ENCODE results near the gene ARFRP1. TPM values are rescaled to one million over a fixed set of nuclear protein-coding genes. Genes with fewer than 3 reads are reported as not detected.

The ARFRP1 gene
- total and polyA plus RNA-seq, 2 donors (not counting 1 experiment from before 2014, with no cell fraction given): 41.0 to 75.5 TPM

DNA sequence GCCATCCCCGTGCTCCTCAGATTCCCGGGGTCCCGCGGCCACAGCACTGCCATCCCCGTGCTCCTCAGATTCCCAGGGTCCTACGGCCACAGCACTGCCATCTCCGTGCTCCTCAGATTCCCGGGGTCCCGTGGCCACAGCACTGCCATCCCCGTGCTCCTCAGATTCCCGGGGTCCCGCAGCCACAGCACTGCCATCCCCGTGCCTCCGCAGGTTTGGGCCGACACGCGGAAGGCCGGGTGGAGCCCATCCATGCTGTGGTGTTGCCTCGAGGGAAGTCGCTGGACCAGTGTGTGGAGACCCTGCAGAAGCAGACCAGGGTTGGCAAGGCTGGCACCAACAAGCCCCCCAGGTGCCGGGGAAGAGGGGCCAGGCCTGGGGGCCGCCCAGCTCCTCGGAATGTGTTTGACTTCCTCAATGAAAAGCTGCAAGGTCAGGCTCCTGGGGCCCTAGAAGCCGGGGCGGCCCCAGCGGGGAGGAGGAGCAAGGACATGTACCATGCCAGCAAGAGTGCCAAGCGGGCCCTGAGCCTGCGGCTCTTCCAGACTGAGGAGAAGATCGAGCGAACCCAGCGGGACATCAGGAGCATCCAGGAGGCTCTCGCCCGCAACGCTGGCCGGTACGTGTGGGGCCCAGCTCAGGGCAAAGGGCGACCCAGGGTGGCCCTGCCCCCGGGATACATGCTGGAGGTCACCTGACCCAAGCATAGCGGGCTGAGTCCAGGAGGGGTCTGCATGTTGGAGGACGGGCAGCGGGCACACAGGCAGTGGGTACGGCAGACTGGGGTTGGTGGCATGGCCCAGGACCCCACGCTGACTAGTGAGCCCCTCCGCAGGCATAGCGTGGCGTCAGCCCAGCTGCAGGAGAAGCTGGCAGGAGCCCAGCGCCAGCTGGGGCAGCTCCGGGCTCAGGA, 27.4 kb upstream of the ARFRP1 start:
- Histone ChIP-seq H3K4me3 (ENCODE audit: control extremely low read depth in 1 of 5, extremely low read depth in 1 of 5, insufficient read depth in 1 of 5, low read depth in 2 of 5, low read length in 4 of 5) (no peak overlapping the region), H3K79me2 (ENCODE audit: control insufficient read depth, insufficient read depth, low read length) (peaks cover 44% of the 10 kb centered on the region), H4K20me1 (ENCODE audit: control insufficient read depth, insufficient read depth, low read length, poor library complexity, severe bottlenecking) (peaks cover 58% of the 10 kb centered on the region), H3K9me3 (ENCODE audit: control extremely low read depth in 1 of 3, control insufficient read depth in 2 of 3, insufficient read depth in 1 of 3, low read length in 2 of 3) (no peaks in the 10 kb centered on the region), H3K27me3 (replicated peaks in 1 of 4; ENCODE audit: control extremely low read depth in 1 of 4, control insufficient read depth in 3 of 4, insufficient read depth in 4 of 4, low read length in 3 of 4) (no peaks in the 10 kb centered on the region), H3K4me1 (ENCODE audit: control insufficient read depth in 2 of 2, insufficient read depth in 2 of 2, low read length in 2 of 2) (peaks cover 47 to 58% of the 10 kb centered on the region in 2 donors), H3K27ac (ENCODE audit: low read length in 2 of 2) (no peak overlapping the region), H3K9ac (ENCODE audit: low read length) (no peak overlapping the region), H3K36me3 (replicated peaks in 1 of 2; ENCODE audit: control extremely low read depth in 1 of 2, control insufficient read depth in 1 of 2, extremely low read depth in 1 of 2, insufficient read depth in 2 of 2, low read length in 1 of 2) (peaks cover 0 to 24% of the 10 kb centered on the region in 2 experiments), H2AFZ (ENCODE audit: insufficient read depth, low read depth, low read length, poor library complexity, severe bottlenecking) (no peak overlapping the region), H3K4me2 (replicated peaks; ENCODE audit: low read depth, low read length, poor library complexity, severe bottlenecking) (peak overlapping the region; percentile 93)
- no peaks in the 10 kb centered on the region for H3K27me3 Mint-ChIP-seq
- no peak overlapping the region for H3K4me3 Mint-ChIP-seq
- DNase-seq: no peak
- intact Hi-C loops (cut with micrococcal nuclease): loop anchor here (5.0 kb wide), 1 partner anchor 198 kb away; the partner anchor contains the start of gene PTK6
- ATAC-seq (ENCODE audit: low read depth): no peak
- TF ChIP-seq EZH2 (IDR thresholded peaks at IDR 0.05; ENCODE audit: borderline replicate concordance, insufficient read depth, low read depth, low read length, poor library complexity, severe bottlenecking): no peak
- TF ChIP-seq, protein P1, sequence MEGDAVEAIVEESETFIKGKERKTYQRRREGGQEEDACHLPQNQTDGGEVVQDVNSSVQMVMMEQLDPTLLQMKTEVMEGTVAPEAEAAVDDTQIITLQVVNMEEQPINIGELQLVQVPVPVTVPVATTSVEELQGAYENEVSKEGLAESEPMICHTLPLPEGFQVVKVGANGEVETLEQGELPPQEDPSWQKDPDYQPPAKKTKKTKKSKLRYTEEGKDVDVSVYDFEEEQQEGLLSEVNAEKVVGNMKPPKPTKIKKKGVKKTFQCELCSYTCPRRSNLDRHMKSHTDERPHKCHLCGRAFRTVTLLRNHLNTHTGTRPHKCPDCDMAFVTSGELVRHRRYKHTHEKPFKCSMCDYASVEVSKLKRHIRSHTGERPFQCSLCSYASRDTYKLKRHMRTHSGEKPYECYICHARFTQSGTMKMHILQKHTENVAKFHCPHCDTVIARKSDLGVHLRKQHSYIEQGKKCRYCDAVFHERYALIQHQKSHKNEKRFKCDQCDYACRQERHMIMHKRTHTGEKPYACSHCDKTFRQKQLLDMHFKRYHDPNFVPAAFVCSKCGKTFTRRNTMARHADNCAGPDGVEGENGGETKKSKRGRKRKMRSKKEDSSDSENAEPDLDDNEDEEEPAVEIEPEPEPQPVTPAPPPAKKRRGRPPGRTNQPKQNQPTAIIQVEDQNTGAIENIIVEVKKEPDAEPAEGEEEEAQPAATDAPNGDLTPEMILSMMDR (IDR thresholded peaks at IDR 0.05): no peak
- H3K4me1 Mint-ChIP-seq: peaks cover 24% of the 10 kb centered on the region
- no peaks in the 10 kb centered on the region for H3K9me3 Mint-ChIP-seq (ENCODE audit: insufficient read depth)
- no peak overlapping the region for H3K27ac Mint-ChIP-seq
- CTCF ChIA-PET: interaction anchor here (1.2 to 1.6 kb wide), 2 partner anchors 28 to 197 kb away, joined by 4 to 5 read pairs; partner anchors contain the start of genes ARFRP1 and ZGPAT
- POLR2A ChIA-PET: interaction anchor here (0.5 to 2.5 kb wide), 3 partner anchors 8 to 214 kb away, joined by 5 to 20 read pairs (median 7); partner anchors contain the start of genes ARFRP1, PPDPF and ZGPAT
- 88% methylated on average over 48 of the region's 48 CpGs for WGBS (ENCODE audit: insufficient coverage)
